Activated CD4-positive, alpha-beta T cell treated with anti-CD3 and anti-CD28 coated beads for 36 hours (primary cell): ENCODE results near the gene CLASP1. TPM values are rescaled to one million over a fixed set of nuclear protein-coding genes. Genes with fewer than 3 reads are reported as not detected.

Source experiments
- ATAC-seq: fragments of 200-7000 bp; cut with Tn5 transposase; one replicate; pipeline ENCODE4 v1.10.0; 2021; ENCODE audit warnings: mild to moderate bottlenecking, moderate library complexity
- CTCF ChIA-PET: fragments of 350-600 bp; sonication (Branson Sonifier 250); formaldehyde crosslinking; loops from one replicate; lab custom pipeline; 2021; ENCODE audit warnings: antibody characterized with exemption; lab: Charles Lee
- POLR2A ChIA-PET: fragments of 350-600 bp; sonication (Branson Sonifier 250); formaldehyde crosslinking; loops from one replicate; lab custom pipeline; 2021; ENCODE audit warnings: antibody characterized with exemption, inconsistent platforms; lab: Charles Lee
- DNase-seq: peaks from one replicate; pipeline ENCODE4 v3.0.0-alpha.2; 2020
- H3K27ac Mint-ChIP-seq: one replicate; pipeline ENCODE4 v1.8.0; 2021; ENCODE audit warnings: mixed read lengths
- H3K27me3 Mint-ChIP-seq: one replicate; pipeline ENCODE4 v1.8.0; 2021; ENCODE audit warnings: mixed read lengths
- H3K36me3 Mint-ChIP-seq: one replicate; pipeline ENCODE4 v1.8.0; 2021; ENCODE audit warnings: low read depth, mixed read lengths
- H3K4me1 Mint-ChIP-seq: one replicate; pipeline ENCODE4 v1.8.0; 2021; ENCODE audit warnings: mixed read lengths
- H3K4me3 Mint-ChIP-seq: one replicate; pipeline ENCODE4 v1.8.0; 2021; ENCODE audit warnings: mild to moderate bottlenecking, moderate library complexity, mixed read lengths
- H3K9me3 Mint-ChIP-seq: one replicate; pipeline ENCODE4 v1.8.0; 2021; ENCODE audit warnings: low read depth, mixed read lengths
- intact Hi-C, 2 experiments: fragments of 100-400 bp; cut with DNase I in 1 of 2; cut with micrococcal nuclease in 1 of 2; formaldehyde crosslinking; loops; one replicate each; pipeline versions ENCODE4 v1.14.2 to v1.15.1; 2022 to 2024; cut with DNase I, micrococcal nuclease
- total RNA-seq, 2 experiments: library from RNA; stranded (reverse); gene quantifications; one replicate each; pipeline ENCODE4 v1.2.3, GENCODE V29; 2021

Gene CLASP1
- total RNA-seq, 2 experiments from 2014 or later: 56.8 to 75.6 TPM

DNA sequence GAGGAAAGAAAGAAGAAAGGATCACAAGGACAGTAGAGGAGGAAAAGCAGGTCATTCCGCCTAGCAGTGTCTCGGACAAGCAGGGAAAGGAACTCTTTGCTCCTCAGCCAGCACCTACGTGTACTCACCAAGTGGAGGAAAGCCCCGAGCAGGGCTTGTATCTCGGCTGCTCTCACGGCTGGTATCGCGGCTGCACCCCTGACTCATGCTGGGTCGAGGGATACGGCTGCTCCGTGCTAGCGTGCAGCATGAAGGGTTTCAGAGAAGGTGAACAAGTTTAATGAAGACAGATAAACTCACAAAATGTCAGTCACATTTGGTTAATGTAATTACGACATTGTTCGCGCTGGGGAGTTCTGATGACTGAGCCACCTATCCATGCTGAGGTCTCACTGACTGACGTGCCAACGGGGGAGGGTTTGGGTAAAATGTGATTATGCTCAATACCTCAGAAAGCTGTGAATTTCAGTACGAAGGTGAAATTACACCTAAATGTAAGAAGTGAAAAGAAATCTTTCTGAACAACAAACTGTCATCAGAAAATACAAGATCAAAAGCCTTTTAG lies 230.7 kb downstream of the CLASP1 start:
- ATAC-seq (no peak), DNase-seq (no peak)
- no peak overlapping the region for H3K27ac Mint-ChIP-seq
- ChIA-PET POLR2A (no interaction called here), CTCF (no interaction called here)
- no peaks in the 10 kb centered on the region for H3K4me1 Mint-ChIP-seq
- intact Hi-C loops: no loop called here
- peaks cover 24% of the 10 kb centered on the region for H3K36me3 Mint-ChIP-seq
- no peaks in the 10 kb centered on the region for H3K9me3 Mint-ChIP-seq
- H3K27me3 Mint-ChIP-seq: no peaks in the 10 kb centered on the region
- H3K4me3 Mint-ChIP-seq: no peak overlapping the region

DNA sequence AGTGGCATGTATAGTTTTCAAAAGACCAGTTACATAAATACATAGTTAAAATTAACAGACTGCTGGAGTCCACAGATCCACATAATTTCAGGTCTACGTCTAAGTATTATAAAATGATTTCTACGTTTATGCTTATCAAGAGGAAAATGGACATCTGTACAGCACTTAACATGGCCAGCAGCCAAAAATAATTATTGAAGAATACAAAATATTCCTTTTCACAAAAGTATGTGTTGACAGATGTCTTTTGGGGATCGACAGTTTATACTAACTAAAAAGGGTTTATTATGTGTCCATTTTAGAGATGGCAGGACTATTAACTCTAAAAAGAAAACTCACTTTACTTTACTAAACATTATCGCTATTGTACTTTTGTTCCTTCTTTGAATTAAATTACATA lies 231.4 kb downstream of the CLASP1 start:
- DNase-seq (no peak), ATAC-seq (no peak)
- POLR2A ChIA-PET: no interaction called here
- no peaks in the 10 kb centered on the region for H3K27me3 Mint-ChIP-seq
- intact Hi-C loops: no loop called here
- H3K27ac Mint-ChIP-seq: no peak overlapping the region
- no peaks in the 10 kb centered on the region for H3K4me1 Mint-ChIP-seq
- H3K36me3 Mint-ChIP-seq: peaks cover 24% of the 10 kb centered on the region
- CTCF ChIA-PET: no interaction called here
- H3K4me3 Mint-ChIP-seq: no peak overlapping the region
- no peaks in the 10 kb centered on the region for H3K9me3 Mint-ChIP-seq

DNA sequence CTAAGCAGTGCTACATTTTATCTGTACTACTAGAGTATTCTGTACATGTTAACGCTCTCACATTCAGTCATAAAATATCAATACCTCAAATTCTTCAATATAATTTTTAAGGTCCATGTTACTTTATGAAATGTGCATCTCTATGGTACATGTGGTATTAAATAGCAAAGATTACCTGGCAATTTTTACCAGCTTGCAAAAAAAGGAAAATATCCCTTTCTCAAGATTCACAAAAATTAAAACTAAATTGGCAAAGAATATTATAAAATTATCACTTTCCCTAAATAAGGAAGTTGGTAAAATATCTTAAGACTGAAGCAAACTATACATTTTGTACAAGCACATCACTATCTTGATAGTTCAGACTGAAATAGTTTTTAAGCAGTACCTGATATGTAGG lies 233.5 kb downstream of the CLASP1 start:
- H3K9me3 Mint-ChIP-seq: no peaks in the 10 kb centered on the region
- no peak overlapping the region for H3K4me3 Mint-ChIP-seq
- ChIA-PET POLR2A (no interaction called here), CTCF (interaction anchor here (1.2 kb wide), 1 partner anchor 13 kb away, joined by 3 read pairs; no protein-coding TSS in a partner anchor)
- peaks cover 23% of the 10 kb centered on the region for H3K36me3 Mint-ChIP-seq
- H3K27ac Mint-ChIP-seq: no peak overlapping the region
- no peaks in the 10 kb centered on the region for H3K4me1 Mint-ChIP-seq
- ATAC-seq (no peak), DNase-seq (no peak)
- H3K27me3 Mint-ChIP-seq: no peaks in the 10 kb centered on the region
- intact Hi-C loops: no loop called here

DNA sequence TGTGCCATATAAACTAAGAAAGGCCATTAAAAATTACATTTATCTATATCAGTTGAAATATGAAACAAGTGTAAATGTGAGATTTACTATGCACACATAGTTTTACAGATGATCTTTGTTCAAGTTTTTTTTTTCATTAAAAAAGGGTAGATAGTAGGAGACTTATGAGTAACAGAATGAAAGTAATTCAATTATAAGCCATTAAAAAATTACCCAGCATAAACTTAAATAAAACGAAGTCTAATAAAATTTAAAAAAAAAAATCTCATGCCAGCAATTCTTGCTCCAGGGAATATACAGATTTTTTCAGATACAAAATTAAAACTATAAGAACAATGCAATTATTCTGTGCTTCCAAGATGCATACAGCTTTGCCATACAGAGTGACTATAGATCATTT lies 236.9 kb downstream of the CLASP1 start:
- DNase-seq: no peak
- Mint-ChIP-seq H3K4me3 (no peak overlapping the region), H3K9me3 (no peaks in the 10 kb centered on the region), H3K4me1 (no peaks in the 10 kb centered on the region), H3K27ac (no peak overlapping the region), H3K27me3 (no peaks in the 10 kb centered on the region), H3K36me3 (peaks cover 21% of the 10 kb centered on the region)
- ATAC-seq: no peak
- CTCF ChIA-PET: interaction anchor here (1.8 to 3.2 kb wide), 2 partner anchors 10 to 20 kb away, joined by 6 to 15 read pairs; no protein-coding TSS in a partner anchor
- POLR2A ChIA-PET: no interaction called here
- intact Hi-C loops: no loop called here

DNA sequence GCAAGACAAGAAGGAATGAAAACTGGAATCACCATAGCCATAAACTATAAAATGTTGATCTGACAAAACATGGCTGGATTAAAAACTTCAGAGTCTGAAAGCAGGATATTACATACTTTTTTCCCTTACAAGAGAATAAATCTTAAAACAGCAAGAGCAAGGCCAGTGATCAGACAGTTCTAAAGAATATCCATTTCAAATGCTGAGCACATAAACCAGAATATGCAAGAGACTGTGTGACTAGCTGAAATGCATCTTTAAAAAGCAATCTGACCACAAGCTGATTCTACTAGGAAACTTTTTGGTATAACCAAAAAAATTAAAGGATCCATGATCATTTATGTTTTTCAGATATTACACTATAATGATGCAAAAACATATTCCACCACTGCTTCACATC lies 239.3 kb downstream of the CLASP1 start:
- no peaks in the 10 kb centered on the region for H3K9me3 Mint-ChIP-seq
- H3K36me3 Mint-ChIP-seq: peaks cover 25% of the 10 kb centered on the region
- intact Hi-C loops: loop anchor here in 1 of 2 experiments (10.0 kb wide), 1 partner anchor 125 kb away; the partner anchor contains the start of gene RNU4ATAC
- ATAC-seq (no peak), DNase-seq (no peak)
- no peak overlapping the region for H3K27ac Mint-ChIP-seq
- no peaks in the 10 kb centered on the region for H3K4me1 Mint-ChIP-seq
- POLR2A ChIA-PET: interaction anchor here (0.7 kb wide), 1 partner anchor 10 kb away, joined by 3 read pairs; no protein-coding TSS in a partner anchor
- no peaks in the 10 kb centered on the region for H3K27me3 Mint-ChIP-seq
- CTCF ChIA-PET: interaction anchor here (0.6 to 3.2 kb wide), 3 partner anchors 7 to 111 kb away, joined by 4 to 15 read pairs (median 4); no protein-coding TSS in a partner anchor
- no peak overlapping the region for H3K4me3 Mint-ChIP-seq

DNA sequence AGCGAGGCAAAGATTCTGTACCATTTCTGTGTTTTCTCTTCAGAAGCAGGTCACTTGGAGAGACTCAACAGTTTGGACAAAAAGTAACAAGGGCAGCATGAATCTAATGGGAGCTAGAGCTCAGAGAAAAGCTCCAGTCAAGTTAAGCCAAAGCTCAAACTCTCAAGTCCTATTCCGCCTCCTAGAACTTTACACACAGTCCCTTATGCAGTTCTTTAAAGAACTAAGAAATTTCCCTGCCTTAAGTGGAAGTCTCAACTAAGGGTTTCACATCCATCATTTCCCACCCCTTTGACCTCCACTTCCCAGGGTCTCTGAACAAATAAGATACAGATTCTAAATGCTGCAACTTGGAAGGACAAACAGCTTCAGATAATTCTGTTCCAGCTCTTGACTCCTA lies 239.9 kb downstream of the CLASP1 start:
- peak overlapping the region; percentile 26 for H3K27ac Mint-ChIP-seq
- ATAC-seq (no peak), DNase-seq (no peak)
- no peaks in the 10 kb centered on the region for H3K4me1 Mint-ChIP-seq
- no peak overlapping the region for H3K4me3 Mint-ChIP-seq
- ChIA-PET POLR2A (interaction anchor here (0.7 kb wide), 1 partner anchor 9 kb away, joined by 3 read pairs; no protein-coding TSS in a partner anchor), CTCF (interaction anchor here (0.6 to 1.7 kb wide), 3 partner anchors 12 to 111 kb away, joined by 3 to 4 read pairs (median 4); no protein-coding TSS in a partner anchor)
- H3K36me3 Mint-ChIP-seq: peaks cover 24% of the 10 kb centered on the region
- no peaks in the 10 kb centered on the region for H3K9me3 Mint-ChIP-seq
- intact Hi-C loops: loop anchor here in 1 of 2 experiments (10.0 kb wide), 1 partner anchor 125 kb away; the partner anchor contains the start of gene RNU4ATAC
- no peaks in the 10 kb centered on the region for H3K27me3 Mint-ChIP-seq

DNA sequence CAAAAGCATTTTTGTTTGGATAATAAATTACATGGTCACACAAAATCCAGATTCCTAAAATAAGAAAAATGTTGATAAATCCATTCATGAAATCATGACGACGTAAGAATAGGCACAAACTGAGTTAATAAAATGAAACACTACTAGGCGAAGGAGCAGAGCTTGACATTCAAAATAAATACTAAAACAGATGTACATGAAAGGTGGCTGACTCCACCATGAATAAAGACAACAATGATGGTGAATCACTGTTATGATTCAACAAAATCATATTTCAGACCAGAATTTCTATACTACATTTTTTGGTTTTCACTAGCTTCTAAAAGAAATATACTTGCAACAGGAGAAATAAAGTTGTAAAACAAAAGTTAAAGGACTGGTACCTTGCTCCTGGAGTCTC lies 240.6 kb downstream of the CLASP1 start:
- ChIA-PET CTCF (interaction anchor here (1.1 to 1.7 kb wide), 2 partner anchors 11 to 112 kb away, joined by 3 to 4 read pairs; no protein-coding TSS in a partner anchor), POLR2A (no interaction called here)
- H3K27ac Mint-ChIP-seq: no peak overlapping the region
- H3K9me3 Mint-ChIP-seq: no peaks in the 10 kb centered on the region
- no peaks in the 10 kb centered on the region for H3K4me1 Mint-ChIP-seq
- ATAC-seq (no peak), DNase-seq (no peak)
- no peak overlapping the region for H3K4me3 Mint-ChIP-seq
- no peaks in the 10 kb centered on the region for H3K27me3 Mint-ChIP-seq
- intact Hi-C loops: loop anchor here in 1 of 2 experiments (10.0 kb wide), 1 partner anchor 126 kb away; the partner anchor contains the start of gene RNU4ATAC
- peaks cover 28% of the 10 kb centered on the region for H3K36me3 Mint-ChIP-seq

DNA sequence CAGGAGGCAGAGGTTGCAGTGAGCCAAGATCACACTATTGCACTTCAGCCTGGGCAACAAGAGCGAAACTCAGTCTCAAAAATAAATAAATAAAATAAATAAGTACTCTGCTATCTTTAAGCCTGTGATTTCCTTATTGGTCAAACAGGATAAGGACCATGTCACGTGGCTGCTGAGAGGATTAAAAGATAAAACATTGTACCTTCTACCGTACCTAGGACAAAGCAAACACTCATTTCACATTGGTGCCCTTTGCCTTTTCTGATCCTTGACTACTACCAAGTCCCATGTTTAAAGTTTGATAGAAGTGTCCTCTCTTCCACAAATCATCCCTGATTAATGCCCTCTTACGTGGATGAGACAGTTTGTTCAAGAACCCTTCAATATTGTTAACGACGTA lies 244.0 kb downstream of the CLASP1 start:
- ATAC-seq (no peak), DNase-seq (no peak)
- no peaks in the 10 kb centered on the region for H3K9me3 Mint-ChIP-seq
- intact Hi-C loops: loop anchor here in 1 of 2 experiments (10.0 kb wide), 1 partner anchor 130 kb away; the partner anchor contains the start of gene RNU4ATAC
- H3K4me3 Mint-ChIP-seq: no peak overlapping the region
- H3K27me3 Mint-ChIP-seq: no peaks in the 10 kb centered on the region
- ChIA-PET CTCF (no interaction called here), POLR2A (no interaction called here)
- H3K27ac Mint-ChIP-seq: no peak overlapping the region
- peaks cover 45% of the 10 kb centered on the region for H3K36me3 Mint-ChIP-seq
- H3K4me1 Mint-ChIP-seq: peaks cover 2% of the 10 kb centered on the region

DNA sequence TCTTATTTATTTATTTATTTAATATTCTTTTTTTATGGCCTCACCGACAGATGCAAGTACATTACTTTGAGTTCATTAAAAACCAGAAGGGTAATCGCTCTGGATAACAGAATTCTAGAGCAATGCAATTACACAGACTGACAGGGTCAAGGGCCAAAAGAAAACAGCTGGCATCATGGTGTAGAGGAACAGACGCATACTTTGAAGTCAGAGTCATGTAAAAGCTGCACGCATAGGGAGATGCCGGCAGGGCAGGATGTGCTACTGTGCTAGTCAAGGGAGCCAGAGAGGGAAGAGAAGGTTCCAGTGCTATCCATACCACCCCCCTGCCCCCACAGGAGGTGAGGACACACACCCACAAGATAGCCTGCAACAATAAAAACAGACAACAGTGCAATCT lies 249.1 kb downstream of the CLASP1 start:
- peaks cover 43% of the 10 kb centered on the region for H3K36me3 Mint-ChIP-seq
- peaks cover 2% of the 10 kb centered on the region for H3K4me1 Mint-ChIP-seq
- ATAC-seq: no peak
- intact Hi-C loops: loop anchor here (5.0 to 10.0 kb wide), 2 partner anchors 135 to 247 kb away; partner anchors contain the start of genes CLASP1 (in 1 of the 2) and RNU4ATAC (in 1 of the 2)
- ChIA-PET POLR2A (interaction anchor here (0.6 kb wide), 1 partner anchor 9 kb away, joined by 3 read pairs; no protein-coding TSS in a partner anchor), CTCF (interaction anchor here (0.6 to 1.5 kb wide), 2 partner anchors 31 to 220 kb away, joined by 3 read pairs; no protein-coding TSS in a partner anchor)
- no peaks in the 10 kb centered on the region for H3K27me3 Mint-ChIP-seq
- H3K4me3 Mint-ChIP-seq: no peak overlapping the region
- H3K27ac Mint-ChIP-seq: no peak overlapping the region
- no peak for DNase-seq
- H3K9me3 Mint-ChIP-seq: no peaks in the 10 kb centered on the region

DNA sequence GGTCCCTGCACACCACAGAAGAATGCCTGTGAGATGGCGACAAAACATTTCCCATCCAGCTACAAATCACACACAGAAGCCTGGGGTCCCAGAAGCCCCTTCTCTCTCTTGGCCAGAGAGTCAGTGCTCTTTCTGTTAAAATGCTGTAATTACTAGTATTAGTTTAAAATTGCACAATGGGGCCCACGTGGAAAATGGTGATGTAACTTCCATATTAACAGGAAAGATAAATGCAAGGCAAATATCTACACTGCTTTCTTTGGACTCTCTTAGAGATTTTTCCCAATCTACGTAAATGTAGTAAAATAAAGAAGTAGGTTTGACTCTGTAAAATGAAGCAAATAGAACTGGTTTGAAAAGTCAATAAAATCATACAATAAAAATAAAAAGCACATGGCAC lies 250.4 kb downstream of the CLASP1 start:
- no peak overlapping the region for H3K27ac Mint-ChIP-seq
- POLR2A ChIA-PET: no interaction called here
- DNase-seq (no peak), ATAC-seq (no peak)
- H3K4me3 Mint-ChIP-seq: no peak overlapping the region
- CTCF ChIA-PET: no interaction called here
- intact Hi-C loops: no loop called here
- H3K27me3 Mint-ChIP-seq: no peaks in the 10 kb centered on the region
- peaks cover 42% of the 10 kb centered on the region for H3K36me3 Mint-ChIP-seq
- H3K4me1 Mint-ChIP-seq: peaks cover 2% of the 10 kb centered on the region
- H3K9me3 Mint-ChIP-seq: no peaks in the 10 kb centered on the region

DNA sequence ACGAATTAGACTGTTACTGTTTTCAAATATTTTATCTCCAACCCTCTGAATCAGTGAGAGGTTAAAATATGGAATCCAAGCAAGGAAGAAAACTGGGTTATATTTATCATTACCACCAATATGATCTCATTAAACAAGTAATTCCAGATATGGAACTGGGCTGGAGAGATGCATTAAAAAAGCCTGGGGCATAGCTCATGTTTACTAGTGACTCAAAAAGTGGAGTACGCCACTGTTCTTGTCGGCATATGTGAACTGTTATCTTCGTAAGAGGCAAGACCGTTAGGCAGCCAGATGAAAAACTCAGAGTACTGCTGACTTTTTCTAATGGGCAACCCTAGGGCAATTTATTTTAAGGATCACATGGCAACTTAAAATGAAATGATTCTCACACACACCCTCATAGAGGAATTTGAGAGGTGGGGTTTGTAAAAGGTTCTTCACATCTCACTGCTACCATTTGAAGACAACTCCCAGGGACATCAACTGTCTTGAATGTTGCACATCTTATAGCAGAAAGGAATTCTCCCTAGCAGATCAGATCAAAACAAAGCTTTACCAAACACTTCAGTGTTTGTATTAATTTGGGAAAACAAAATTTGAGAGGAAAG lies 259.1 kb downstream of the CLASP1 start:
- H3K27me3 Mint-ChIP-seq: no peaks in the 10 kb centered on the region
- H3K9me3 Mint-ChIP-seq: no peaks in the 10 kb centered on the region
- H3K4me3 Mint-ChIP-seq: no peak overlapping the region
- POLR2A ChIA-PET: no interaction called here
- DNase-seq: no peak
- H3K4me1 Mint-ChIP-seq: peaks cover 7% of the 10 kb centered on the region
- intact Hi-C loops: no loop called here
- no peak overlapping the region for H3K27ac Mint-ChIP-seq
- CTCF ChIA-PET: no interaction called here
- no peak for ATAC-seq
- H3K36me3 Mint-ChIP-seq: peaks cover 27% of the 10 kb centered on the region
